ENCODE results near the gene SPOCK2. TPM values are rescaled to one million over a fixed set of nuclear protein-coding genes. Genes with fewer than 3 reads are reported as not detected.

Gene SPOCK2
- total and polyA plus RNA-seq, 2 of the 13 experiments (the other 11 are each of a cell fraction or from before 2014, with no cell fraction given) = 8.6 to 30.6 TPM

- TF ChIP-seq MYPOP (CRISPR knock-in tag; IDR thresholded peaks at IDR 0.05) (no peak), BRD4 (CRISPR knock-in tag; IDR thresholded peaks at IDR 0.05) (0 out of 2 replicates have a peak, but pooled peaks have one; percentile 44), PAXIP1 (CRISPR knock-in tag; conservative IDR thresholded peaks at IDR 0.05) (0 out of 2 replicates have a peak, but pooled peaks have one; percentile 10), ZNF12 (CRISPR knock-in tag; IDR thresholded peaks at IDR 0.05) (no peak), NPAS2 (CRISPR knock-in tag; IDR thresholded peaks at IDR 0.05; ENCODE audit: borderline replicate concordance) (no peak), FOXP4 (CRISPR knock-in tag; IDR thresholded peaks at IDR 0.05) (no peak), SOX13 (IDR thresholded peaks at IDR 0.05) (0 out of 2 replicates have a peak, but pooled peaks have one; percentile 36), SOX13 (CRISPR knock-in tag; conservative IDR thresholded peaks at IDR 0.05 in 1 of 2, IDR thresholded peaks at IDR 0.05 in 1 of 2) (peak in 1 of 2 experiments; percentile 33; a peak in 1 of 4 replicates), FIP1L1 (IDR thresholded peaks at IDR 0.05; ENCODE audit: borderline replicate concordance, insufficient read depth, low read depth, low read length) (no peak), BRCA1 (CRISPR knock-in tag; IDR thresholded peaks at IDR 0.05) (no peak), KDM2A (CRISPR knock-in tag; IDR thresholded peaks at IDR 0.05; ENCODE audit: borderline replicate concordance, low read depth) (peak; percentile 40; the same call in 1 of the 2 replicates), ZNF557 (CRISPR knock-in tag; IDR thresholded peaks at IDR 0.05) (0 out of 2 replicates have a peak, but pooled peaks have one; percentile 31), ZNF512 (CRISPR knock-in tag; IDR thresholded peaks at IDR 0.05) (no peak), ZNF614 (CRISPR knock-in tag; IDR thresholded peaks at IDR 0.05; ENCODE audit: borderline replicate concordance) (no peak), SOX6 (IDR thresholded peaks at IDR 0.05) (no peak), SOX6 (CRISPR knock-in tag; IDR thresholded peaks at IDR 0.05) (no peak), ZNF501 (CRISPR knock-in tag; IDR thresholded peaks at IDR 0.05) (0 out of 2 replicates have a peak, but pooled peaks have one; percentile 10), ZNF205 (CRISPR knock-in tag; IDR thresholded peaks at IDR 0.05) (0 out of 2 replicates have a peak, but pooled peaks have one; percentile 65)
Measured at GRCh38 chr10:72088889-72089575, 681 bp upstream of the SPOCK2 start (continued).

Data from HepG2 (cell line).